CD14-positive monocyte (primary cell): Measurements from ENCODE around the gene MAST4. TPM values are rescaled to one million over a fixed set of nuclear protein-coding genes. Genes with fewer than 3 reads are reported as not detected.

Experiments used
- DNase-seq, 3 donors: peaks; one replicate each; pipeline ENCODE4 v3.0.0-alpha.2; 2011 to 2022
- H2AFZ ChIP-seq: 2 replicates; pipeline ENCODE4 v1.6.0; 2012; ENCODE audit warnings: mild to moderate bottlenecking, low read depth, low read length, inconsistent platforms; ENCODE audit not compliant: insufficient read depth, poor library complexity, severe bottlenecking
- H3K27ac ChIP-seq, 2 donors: 1 replicate in 1 of 2; 2 replicates in 1 of 2; pipeline ENCODE4 v1.5.1; 2012 to 2013; ENCODE audit warnings: low read length in 2 of 2, control low read depth in 1 of 2, inconsistent platforms in 1 of 2, low read depth in 1 of 2, mild to moderate bottlenecking in 1 of 2
- H3K27me3 ChIP-seq, 2 donors: one replicate each; pipeline versions ENCODE4 v1.6.0 to v1.6.1; 2011 to 2013; ENCODE audit warnings: low read length in 2 of 2; ENCODE audit not compliant: control insufficient read depth in 2 of 2, insufficient read depth in 2 of 2
- H3K36me3 ChIP-seq, 2 donors: replicated peaks in 1 of 2; 1 replicate in 1 of 2; 2 replicates in 1 of 2; pipeline versions ENCODE4 v1.5.1 to v1.6.1; 2012 to 2013; ENCODE audit warnings: low read length in 2 of 2, control low read depth in 1 of 2, inconsistent platforms in 1 of 2, mild to moderate bottlenecking in 1 of 2; ENCODE audit not compliant: insufficient read depth in 2 of 2, control insufficient read depth in 1 of 2
- H3K4me1 ChIP-seq, 2 donors: 1 replicate in 1 of 2; 2 replicates in 1 of 2; pipeline versions ENCODE4 v1.5.1 to v1.6.1; 2012 to 2013; ENCODE audit warnings: low read length in 2 of 2, control low read depth in 1 of 2, inconsistent platforms in 1 of 2, mild to moderate bottlenecking in 1 of 2, moderate library complexity in 1 of 2; ENCODE audit not compliant: insufficient read depth in 2 of 2, control insufficient read depth in 1 of 2
- H3K4me2 ChIP-seq: replicated peaks from 2 replicates; pipeline ENCODE3; 2012; ENCODE audit warnings: low read length, moderate library complexity, mild to moderate bottlenecking; ENCODE audit not compliant: poor library complexity, severe bottlenecking; ENCODE audit errors: extremely low read depth
- H3K4me3 ChIP-seq, 3 experiments: fragments of 200-600 bp in 1 of 3; sonication (generic) in 1 of 3; replicated peaks in 1 of 3; 1 replicate in 2 of 3; 2 replicates in 1 of 3; pipeline ENCODE4 v1.5.1; 2011 to 2013; ENCODE audit warnings: low read length in 3 of 3, mild to moderate bottlenecking in 3 of 3, control low read depth in 2 of 3, low read depth in 2 of 3, inconsistent platforms in 1 of 3, moderate library complexity in 1 of 3
- H3K79me2 ChIP-seq: 2 replicates; pipeline ENCODE4 v1.6.0; 2012; ENCODE audit warnings: mild to moderate bottlenecking, control low read depth, inconsistent platforms, low read length, moderate library complexity; ENCODE audit not compliant: insufficient read depth
- H3K9ac ChIP-seq: 2 replicates; pipeline ENCODE4 v1.6.0; 2017; ENCODE audit warnings: low read length, mild to moderate bottlenecking; ENCODE audit not compliant: insufficient read depth, poor library complexity, severe bottlenecking
- H3K9me3 ChIP-seq, 2 donors: replicated peaks in 1 of 2; 1 replicate in 1 of 2; 2 replicates in 1 of 2; pipeline versions ENCODE4 v1.5.1 to v1.6.1; 2012 to 2013; ENCODE audit warnings: low read length in 2 of 2, control low read depth in 1 of 2; ENCODE audit not compliant: control insufficient read depth in 1 of 2, insufficient read depth in 1 of 2
- H4K20me1 ChIP-seq: 2 replicates; pipeline ENCODE4 v1.6.0; 2012; ENCODE audit warnings: mild to moderate bottlenecking, low read length, control low read depth, moderate library complexity; ENCODE audit not compliant: insufficient read depth
- H3K27ac Mint-ChIP-seq, 7 donors: one replicate each; pipeline ENCODE4 v1.8.0; 2020; ENCODE audit warnings: mild to moderate bottlenecking in 7 of 7, mixed read lengths in 7 of 7, moderate library complexity in 6 of 7, inconsistent platforms in 2 of 7
- H3K27me3 Mint-ChIP-seq, 3 donors: one replicate each; pipeline ENCODE4 v1.8.0; 2021 to 2022; ENCODE audit warnings: low read depth in 3 of 3, mild to moderate bottlenecking in 3 of 3, mixed read lengths in 3 of 3, moderate library complexity in 3 of 3, inconsistent platforms in 1 of 3
- H3K36me3 Mint-ChIP-seq, 2 donors: one replicate each; pipeline ENCODE4 v1.8.0; 2020; ENCODE audit warnings: mixed read lengths in 2 of 2, inconsistent platforms in 1 of 2, mild to moderate bottlenecking in 1 of 2
- H3K4me1 Mint-ChIP-seq: one replicate; pipeline ENCODE4 v1.8.0; 2020; ENCODE audit warnings: mild to moderate bottlenecking, mixed read lengths
- H3K4me3 Mint-ChIP-seq, 2 donors: one replicate each; pipeline ENCODE4 v1.8.0; 2020; ENCODE audit warnings: mild to moderate bottlenecking in 2 of 2, mixed read lengths in 2 of 2, moderate library complexity in 1 of 2
- H3K9me3 Mint-ChIP-seq, 7 donors: one replicate each; pipeline ENCODE4 v1.8.0; 2020 to 2022; ENCODE audit warnings: mixed read lengths in 7 of 7, mild to moderate bottlenecking in 6 of 7, moderate library complexity in 6 of 7, inconsistent platforms in 2 of 7
- WGBS: methylation state at CpG from one replicate; pipeline ENCODE4 v1.1.5; 2013; ENCODE audit warnings: missing lambda C conversion rate; ENCODE audit not compliant: insufficient coverage; 5-methylcytosine and 5-hydroxymethylcytosine counted together
- intact Hi-C, 2 donors: fragments of 100-400 bp; cut with micrococcal nuclease; formaldehyde crosslinking; loops; one replicate each; pipeline versions ENCODE4 v1.15.0 to v1.15.1; 2023
- polyA plus RNA-seq, 3 donors: library from polyadenylated mRNA; depleted of rRNA in 1 of 3; unstranded in 2 of 3; stranded (reverse) in 1 of 3; fragments of 300-500 nt in 2 of 3; fragments of >200 nt in 1 of 3; fragmentation: Illumina TruSeq in 2 of 3; gene quantifications; 1 replicate in 2 of 3; 2 replicates in 1 of 3; pipeline ENCODE4 v1.2.3, GENCODE V29; 2012 to 2021
- TF ChIP-seq, protein P1 (sequence below): fragments of 200-600 bp; IDR thresholded peaks from one replicate; pipeline ENCODE4 v1.8.0; 2022; ENCODE audit warnings: antibody characterized with exemption, mild to moderate bottlenecking

Gene MAST4
- polyA plus RNA-seq, 3 donors: 0.03 to 0.24 TPM; not detected in 1

- Histone ChIP-seq H3K4me2 (no peak overlapping the region), H4K20me1 (no peaks in the 10 kb centered on the region), H3K4me1 (no peaks in the 10 kb centered on the region), H2AFZ (no peak overlapping the region), H3K27ac (no peak overlapping the region), H3K9me3 (no peaks in the 10 kb centered on the region), H3K4me3 (no peak overlapping the region), H3K9ac (no peak overlapping the region), H3K36me3 (no peaks in the 10 kb centered on the region), H3K27me3 (no peaks in the 10 kb centered on the region), H3K79me2 (no peaks in the 10 kb centered on the region)
- no peak for DNase-seq
- no peak overlapping the region for H3K27ac Mint-ChIP-seq
- H3K9me3 Mint-ChIP-seq: no peaks in the 10 kb centered on the region
- H3K36me3 Mint-ChIP-seq: no peaks in the 10 kb centered on the region
- no peaks in the 10 kb centered on the region for H3K27me3 Mint-ChIP-seq
- H3K4me1 Mint-ChIP-seq: peaks cover 14% of the 10 kb centered on the region
- intact Hi-C loops: no loop called here
- TF ChIP-seq, protein P1, sequence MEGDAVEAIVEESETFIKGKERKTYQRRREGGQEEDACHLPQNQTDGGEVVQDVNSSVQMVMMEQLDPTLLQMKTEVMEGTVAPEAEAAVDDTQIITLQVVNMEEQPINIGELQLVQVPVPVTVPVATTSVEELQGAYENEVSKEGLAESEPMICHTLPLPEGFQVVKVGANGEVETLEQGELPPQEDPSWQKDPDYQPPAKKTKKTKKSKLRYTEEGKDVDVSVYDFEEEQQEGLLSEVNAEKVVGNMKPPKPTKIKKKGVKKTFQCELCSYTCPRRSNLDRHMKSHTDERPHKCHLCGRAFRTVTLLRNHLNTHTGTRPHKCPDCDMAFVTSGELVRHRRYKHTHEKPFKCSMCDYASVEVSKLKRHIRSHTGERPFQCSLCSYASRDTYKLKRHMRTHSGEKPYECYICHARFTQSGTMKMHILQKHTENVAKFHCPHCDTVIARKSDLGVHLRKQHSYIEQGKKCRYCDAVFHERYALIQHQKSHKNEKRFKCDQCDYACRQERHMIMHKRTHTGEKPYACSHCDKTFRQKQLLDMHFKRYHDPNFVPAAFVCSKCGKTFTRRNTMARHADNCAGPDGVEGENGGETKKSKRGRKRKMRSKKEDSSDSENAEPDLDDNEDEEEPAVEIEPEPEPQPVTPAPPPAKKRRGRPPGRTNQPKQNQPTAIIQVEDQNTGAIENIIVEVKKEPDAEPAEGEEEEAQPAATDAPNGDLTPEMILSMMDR: no peak
- WGBS: 100% methylated on average over 1 of the region's 4 CpGs
- no peak overlapping the region for H3K4me3 Mint-ChIP-seq
Observed at GRCh38 chr5:67050125-67050524, 453.9 kb downstream of the MAST4 start.

DNA sequence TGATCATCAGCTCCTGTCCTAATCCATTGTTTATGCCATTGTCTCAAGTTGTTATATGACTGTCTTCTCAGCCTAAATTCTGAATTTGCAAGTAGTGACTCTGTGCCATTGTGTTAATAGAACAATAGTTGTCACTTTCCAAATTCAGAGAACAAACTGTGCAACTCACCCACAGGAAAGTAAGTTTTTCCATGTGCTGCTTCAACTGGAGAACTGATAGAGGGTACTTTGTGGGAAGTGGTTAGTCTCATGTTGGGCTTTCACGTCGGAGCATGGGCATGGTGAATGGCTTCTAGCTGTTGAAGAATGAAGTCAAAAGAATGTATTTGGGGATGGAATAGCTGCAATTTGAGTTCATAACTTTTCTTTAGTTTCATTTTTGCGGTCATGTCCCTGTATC, 454.4 kb downstream of the MAST4 start:
- H3K36me3 Mint-ChIP-seq: no peaks in the 10 kb centered on the region
- H3K27ac Mint-ChIP-seq: no peak overlapping the region
- DNase-seq: no peak
- 44% methylated on average over 3 of the region's 3 CpGs for WGBS
- TF ChIP-seq, protein P1: no peak
- H3K4me2 ChIP-seq: no peak overlapping the region
- no peaks in the 10 kb centered on the region for H3K27me3 ChIP-seq
- H2AFZ ChIP-seq: no peak overlapping the region
- no peak overlapping the region for H3K4me3 Mint-ChIP-seq
- H3K4me1 ChIP-seq: no peaks in the 10 kb centered on the region
- no peaks in the 10 kb centered on the region for H3K36me3 ChIP-seq
- H3K79me2 ChIP-seq: no peaks in the 10 kb centered on the region
- H3K27ac ChIP-seq: no peak overlapping the region
- H3K9me3 Mint-ChIP-seq: no peaks in the 10 kb centered on the region
- H3K27me3 Mint-ChIP-seq: no peaks in the 10 kb centered on the region
- no peaks in the 10 kb centered on the region for H4K20me1 ChIP-seq
- H3K9ac ChIP-seq: no peak overlapping the region
- intact Hi-C loops: no loop called here
- peaks cover 14% of the 10 kb centered on the region for H3K4me1 Mint-ChIP-seq
- H3K4me3 ChIP-seq: no peak overlapping the region
- no peaks in the 10 kb centered on the region for H3K9me3 ChIP-seq
